Sigmoid colon (tissue), 7 donors: Measurements from ENCODE around the gene IRX2. TPM values are rescaled to one million over a fixed set of nuclear protein-coding genes. Genes with fewer than 3 reads are reported as not detected.

ENCODE experiments used
- DNase-seq: peaks from one replicate; pipeline ENCODE4 v3.0.0-alpha.2; 2019
- H3K27ac ChIP-seq, 4 donors: fragments of 200-600 bp; sonication (generic); one replicate each; pipeline ENCODE4 v1.5.1; 2016 to 2019; ENCODE audit warnings: mild to moderate bottlenecking in 1 of 4
- H3K27me3 ChIP-seq, 3 donors: fragments of 200-600 bp; sonication (generic); one replicate each; pipeline ENCODE4 v1.5.1; 2019; ENCODE audit warnings: mild to moderate bottlenecking in 1 of 3
- H3K36me3 ChIP-seq, 4 donors: fragments of 200-600 bp; sonication (generic); one replicate each; pipeline ENCODE4 v1.5.1; 2016 to 2019
- H3K4me1 ChIP-seq, 4 donors: fragments of 200-600 bp; sonication (generic); one replicate each; pipeline ENCODE4 v1.5.1; 2017 to 2019
- H3K4me3 ChIP-seq, 4 donors: fragments of 200-600 bp; sonication (generic); one replicate each; pipeline ENCODE4 v1.5.1; 2017 to 2019; ENCODE audit warnings: mild to moderate bottlenecking in 2 of 4, moderate library complexity in 1 of 4
- H3K9me3 ChIP-seq, 4 donors: fragments of 200-600 bp in 3 of 4; sonication (generic) in 3 of 4; one replicate each; pipeline versions ENCODE4 v1.5.1 to v1.6.1; 2013 to 2019
- EP300 ChIP-seq, 4 donors: sonication (generic); formaldehyde crosslinking; IDR thresholded peaks; one replicate each; pipeline ENCODE4 v1.6.1; 2017; ENCODE audit warnings: antibody characterized with exemption in 4 of 4
- POLR2A ChIP-seq, 2 donors: fragments of 450-650 bp; IDR thresholded peaks; one replicate each; pipeline ENCODE4 v1.6.1; 2016; ENCODE audit warnings: antibody characterized with exemption in 2 of 2, mild to moderate bottlenecking in 2 of 2, moderate library complexity in 2 of 2
- POLR2AphosphoS5 ChIP-seq, 4 donors: sonication (generic); formaldehyde crosslinking; IDR thresholded peaks; one replicate each; pipeline ENCODE4 v1.6.1; 2017; ENCODE audit warnings: antibody characterized with exemption in 4 of 4
- WGBS, 2 donors: extraction: QIAGEN DNeasy Blood & Tissue Kit; methylation state at CpG; one replicate each; pipeline ENCODE4 v1.1.7; 2013; 5-methylcytosine and 5-hydroxymethylcytosine counted together
- intact Hi-C: fragments of 100-400 bp; cut with DNase I; formaldehyde crosslinking; loops from one replicate; pipeline ENCODE4 v1.15.1; 2023
- polyA plus RNA-seq, 3 donors: library from polyadenylated mRNA; stranded (reverse); fragments of 200-250 nt; gene quantifications; one replicate each; pipeline ENCODE4 v1.2.3, GENCODE V29; 2013
- total RNA-seq, 4 donors: library from RNA; depleted of rRNA; stranded (reverse); fragments of >200 nt; gene quantifications; one replicate each; pipeline ENCODE4 v1.1.0, GENCODE V29; 2016
- TF ChIP-seq, protein P1 (sequence below), 4 experiments: fragments of 450-650 bp in 3 of 4; fragments of 200-600 bp in 1 of 4; IDR thresholded peaks; one replicate each; pipeline ENCODE4 v1.5.1; 2016 to 2019; ENCODE audit warnings: antibody characterized with exemption in 4 of 4, mild to moderate bottlenecking in 3 of 4, moderate library complexity in 2 of 4
- donor health status: healthy with polysubstance abuse.
- donor health status: Bipolar disorder and iron deficiency.
- donor health status: healthy.

Gene IRX2
- total and polyA plus RNA-seq, 7 donors = 0.03 TPM; not detected in 6

DNA sequence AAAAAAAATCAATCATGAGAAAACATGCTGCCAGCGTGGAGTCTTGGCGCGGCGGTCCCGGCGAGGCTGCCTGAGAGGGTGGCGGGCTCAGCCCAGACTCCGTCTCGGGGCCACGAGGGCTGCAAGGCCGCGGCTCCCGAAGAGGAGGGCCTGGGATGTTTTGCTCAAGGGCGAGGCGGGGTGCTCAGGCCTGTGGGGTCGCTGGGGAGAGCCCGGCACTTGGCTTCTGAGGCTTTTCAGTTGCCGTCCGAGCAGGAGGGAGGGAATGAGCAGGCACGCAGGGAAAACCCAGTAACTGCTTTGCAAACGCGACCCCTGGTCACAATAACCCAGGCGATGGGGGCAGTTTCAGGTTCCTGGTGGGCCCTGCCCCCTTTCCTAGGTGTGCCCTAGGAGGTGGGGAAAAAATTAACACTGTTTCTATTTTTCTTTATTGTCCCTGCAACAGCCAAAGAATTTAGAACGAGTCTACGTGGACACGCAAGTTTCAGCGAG lies 3.2 kb upstream of the IRX2 start:
- Histone ChIP-seq H3K4me1 (peaks cover 0 to 66% (median 57%) of the 10 kb centered on the region in 4 donors), H3K27ac (no peak overlapping the region), H3K9me3 (no peaks in the 10 kb centered on the region), H3K27me3 (peaks cover 79 to 98% (median 98%) of the 10 kb centered on the region in 3 donors), H3K4me3 (no peak overlapping the region), H3K36me3 (no peaks in the 10 kb centered on the region)
- TF ChIP-seq EP300 (IDR thresholded peaks at IDR 0.05) (no peak), POLR2A (IDR thresholded peaks at IDR 0.05) (no peak), POLR2AphosphoS5 (IDR thresholded peaks at IDR 0.05) (no peak)
- TF ChIP-seq, protein P1, sequence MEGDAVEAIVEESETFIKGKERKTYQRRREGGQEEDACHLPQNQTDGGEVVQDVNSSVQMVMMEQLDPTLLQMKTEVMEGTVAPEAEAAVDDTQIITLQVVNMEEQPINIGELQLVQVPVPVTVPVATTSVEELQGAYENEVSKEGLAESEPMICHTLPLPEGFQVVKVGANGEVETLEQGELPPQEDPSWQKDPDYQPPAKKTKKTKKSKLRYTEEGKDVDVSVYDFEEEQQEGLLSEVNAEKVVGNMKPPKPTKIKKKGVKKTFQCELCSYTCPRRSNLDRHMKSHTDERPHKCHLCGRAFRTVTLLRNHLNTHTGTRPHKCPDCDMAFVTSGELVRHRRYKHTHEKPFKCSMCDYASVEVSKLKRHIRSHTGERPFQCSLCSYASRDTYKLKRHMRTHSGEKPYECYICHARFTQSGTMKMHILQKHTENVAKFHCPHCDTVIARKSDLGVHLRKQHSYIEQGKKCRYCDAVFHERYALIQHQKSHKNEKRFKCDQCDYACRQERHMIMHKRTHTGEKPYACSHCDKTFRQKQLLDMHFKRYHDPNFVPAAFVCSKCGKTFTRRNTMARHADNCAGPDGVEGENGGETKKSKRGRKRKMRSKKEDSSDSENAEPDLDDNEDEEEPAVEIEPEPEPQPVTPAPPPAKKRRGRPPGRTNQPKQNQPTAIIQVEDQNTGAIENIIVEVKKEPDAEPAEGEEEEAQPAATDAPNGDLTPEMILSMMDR (IDR thresholded peaks at IDR 0.05) = no peak
- intact Hi-C loops = no loop called here
- WGBS, 2 donors = 7 to 15% methylated on average over 27 of the region's 27 CpGs
- no peak for DNase-seq

DNA sequence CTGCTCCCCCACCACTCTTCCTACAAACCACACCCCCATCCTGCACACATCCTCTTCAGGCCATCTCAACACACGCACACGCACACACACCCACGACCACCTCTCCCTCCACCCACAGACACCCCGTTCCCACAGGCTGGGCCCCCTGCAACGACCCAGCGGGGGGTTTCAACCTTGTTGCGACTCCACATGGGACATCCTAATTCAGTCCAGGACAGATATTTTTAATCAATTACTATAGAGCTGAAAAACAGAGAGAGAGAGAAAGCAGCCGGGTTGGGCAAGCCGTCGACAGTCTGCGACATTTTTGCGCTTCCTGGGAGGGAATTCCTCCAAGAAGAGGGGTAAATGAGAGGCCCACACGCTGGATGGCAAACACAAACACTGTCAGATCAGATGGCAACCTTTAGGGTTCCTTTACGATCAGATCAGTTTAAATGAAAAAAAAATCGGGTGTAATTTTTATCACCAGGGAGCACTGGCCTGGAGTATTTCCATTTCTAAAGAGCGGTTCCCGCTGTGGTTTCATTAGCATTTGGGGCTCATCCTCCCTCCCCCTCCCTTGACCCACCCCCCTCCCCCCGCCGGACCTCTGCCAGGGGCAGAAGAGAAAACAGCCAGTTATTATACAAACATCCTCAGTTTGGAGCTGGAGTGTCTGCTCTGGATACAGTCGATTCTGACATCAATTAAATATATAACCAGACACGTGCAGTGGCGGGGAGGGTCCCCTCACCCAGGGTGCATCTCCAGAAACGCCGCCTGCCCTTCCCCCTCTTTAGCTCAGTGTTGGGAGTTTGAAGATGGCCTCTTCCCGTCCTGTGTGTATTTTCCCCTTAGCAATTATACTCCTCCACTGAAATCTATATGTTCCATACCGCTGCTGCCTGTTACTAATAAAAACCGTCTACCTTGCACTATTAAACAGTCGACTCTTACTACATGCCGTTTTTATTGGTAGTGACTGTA lies 2.3 kb upstream of the IRX2 start:
- H3K4me1 ChIP-seq = peaks cover 0 to 72% (median 65%) of the 10 kb centered on the region in 4 donors

DNA sequence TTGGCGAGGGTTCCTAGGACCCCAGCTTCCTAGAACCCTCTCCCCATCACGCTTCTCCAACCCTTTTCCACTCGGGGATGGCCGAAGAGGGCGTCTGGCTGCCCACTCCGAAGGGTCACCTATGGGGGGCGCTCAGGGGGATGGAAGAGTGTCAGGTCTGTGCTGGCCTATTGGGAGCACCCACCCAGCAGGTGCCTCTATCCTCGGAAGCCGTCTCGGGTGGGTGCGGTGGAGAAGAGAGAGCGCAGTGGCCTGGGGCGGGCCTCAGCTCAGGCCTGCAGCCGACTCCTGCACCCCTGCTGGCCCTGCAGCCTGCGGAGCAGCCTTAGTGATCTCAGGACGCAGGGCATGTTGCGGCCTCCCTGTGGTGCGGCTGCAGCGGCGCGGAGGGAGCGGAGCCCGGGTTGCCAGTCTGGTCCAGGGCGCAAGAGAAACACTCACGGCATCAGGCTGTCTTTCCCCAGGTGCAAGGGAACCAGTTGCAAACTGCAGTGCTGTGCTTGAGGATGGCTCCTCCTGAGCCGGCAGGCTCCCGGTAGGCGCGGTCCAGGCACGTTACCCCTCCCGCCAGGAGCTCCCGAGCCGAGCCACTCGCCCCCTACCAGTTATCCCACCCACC lies 1.5 kb upstream of the IRX2 start:
- Histone ChIP-seq H3K9me3 (no peaks in the 10 kb centered on the region), H3K36me3 (no peaks in the 10 kb centered on the region), H3K4me1 (peaks cover 0 to 77% (median 70%) of the 10 kb centered on the region in 4 donors), H3K4me3 (no peak overlapping the region), H3K27ac (no peak overlapping the region), H3K27me3 (peaks cover 84 to 98% (median 98%) of the 10 kb centered on the region in 3 donors)
- WGBS, 2 donors = 6 to 10% methylated on average over 34 of the region's 34 CpGs
- no peak for DNase-seq
- TF ChIP-seq POLR2AphosphoS5 (IDR thresholded peaks at IDR 0.05) (no peak), POLR2A (IDR thresholded peaks at IDR 0.05) (no peak), EP300 (IDR thresholded peaks at IDR 0.05) (no peak)
- TF ChIP-seq, protein P1 (IDR thresholded peaks at IDR 0.05) = no peak
- intact Hi-C loops = no loop called here

More for the DNA sequence above, 2.3 kb upstream of the IRX2 start:
- Histone ChIP-seq H3K4me3 (no peak overlapping the region), H3K9me3 (no peaks in the 10 kb centered on the region), H3K27ac (no peak overlapping the region), H3K27me3 (peaks cover 82 to 98% (median 98%) of the 10 kb centered on the region in 3 donors), H3K36me3 (no peaks in the 10 kb centered on the region)
- WGBS, 2 donors = 4 to 5% methylated on average over 29 of the region's 29 CpGs
- DNase-seq = no peak
- no peak for TF ChIP-seq EP300 (IDR thresholded peaks at IDR 0.05)
- no peak for TF ChIP-seq POLR2A (IDR thresholded peaks at IDR 0.05)
- TF ChIP-seq, protein P1 (IDR thresholded peaks at IDR 0.05) = no peak
- TF ChIP-seq POLR2AphosphoS5 (IDR thresholded peaks at IDR 0.05) = no peak
- intact Hi-C loops = no loop called here

DNA sequence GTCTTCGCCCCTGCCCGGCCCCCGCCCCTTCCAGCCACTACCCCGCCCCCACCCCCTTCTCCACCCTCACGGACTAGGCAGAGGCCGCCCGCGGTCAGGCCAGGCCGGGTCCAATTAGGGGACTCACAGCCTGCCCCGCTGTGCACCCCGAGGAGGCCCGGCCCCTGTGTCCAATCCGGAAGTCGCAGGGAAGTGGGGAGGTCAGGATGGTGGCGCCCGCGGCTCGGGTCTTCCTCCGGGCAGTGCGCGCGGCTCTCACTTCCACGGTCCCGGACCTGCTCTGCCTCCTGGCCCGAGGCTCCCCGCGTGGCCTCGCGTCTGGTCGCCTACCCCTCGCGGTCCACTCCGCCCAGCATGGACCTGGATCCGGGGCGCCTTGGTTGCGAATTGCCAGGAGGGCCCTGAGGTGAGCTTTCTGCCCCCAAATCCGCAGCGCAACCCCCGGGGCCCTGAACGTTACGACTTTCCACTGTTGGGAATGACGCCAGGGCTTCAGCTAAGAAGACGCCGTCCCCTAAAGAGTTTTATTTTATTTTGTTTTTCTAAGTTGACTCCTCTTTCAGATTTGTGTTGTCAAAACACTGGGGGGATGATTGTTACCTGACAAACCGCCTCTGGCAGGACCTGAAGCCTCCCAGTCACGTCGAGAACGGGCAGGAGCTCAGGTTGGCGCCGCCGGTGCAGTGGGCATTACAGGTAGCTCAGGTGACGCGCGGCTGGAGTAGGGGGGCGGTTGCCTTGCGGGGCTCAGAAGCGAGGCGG lies 763 bp upstream of the IRX2 start:
- H3K9me3 ChIP-seq = no peaks in the 10 kb centered on the region
- H3K36me3 ChIP-seq = no peaks in the 10 kb centered on the region
- H3K4me3 ChIP-seq = peak overlapping the region in 3 of 4 donors; percentile 33 to 50 (median 46)
- 5 to 7% methylated on average over 58 of the region's 58 CpGs for WGBS, 2 donors
- TF ChIP-seq EP300 (IDR thresholded peaks at IDR 0.05) = no peak
- no peak for TF ChIP-seq POLR2AphosphoS5 (IDR thresholded peaks at IDR 0.05)
- TF ChIP-seq, protein P1 (IDR thresholded peaks at IDR 0.05) = no peak
- TF ChIP-seq POLR2A (IDR thresholded peaks at IDR 0.05) = no peak
- peaks cover 86 to 98% (median 98%) of the 10 kb centered on the region in 3 donors for H3K27me3 ChIP-seq
- no peak overlapping the region for H3K27ac ChIP-seq
- DNase-seq = no peak
- intact Hi-C loops = no loop called here
- peaks cover 0 to 79% (median 69%) of the 10 kb centered on the region in 4 donors for H3K4me1 ChIP-seq
